ENCODE data around the gene VTN. TPM values are rescaled to one million over a fixed set of nuclear protein-coding genes. Genes with fewer than 3 reads are reported as not detected.
A peak's percentile ranks its signal among the peaks of the same experiment; 100 is the strongest.

Gene VTN
- total and polyA plus RNA-seq, 2 donors (not counting 1 experiment from before 2014, with no cell fraction given) = 0.34 to 0.36 TPM

- intact Hi-C loops (cut with micrococcal nuclease) = loop anchor here (1.0 to 5.0 kb wide), 5 partner anchors 15 to 982 kb away; partner anchors contain the start of genes PIGS, POLDIP2, SARM1 and TMEM97
- no peak for DNase-seq
- no peaks in the 10 kb centered on the region for H3K27me3 ChIP-seq (replicated peaks in 1 of 4; ENCODE audit: control extremely low read depth in 1 of 4, control insufficient read depth in 3 of 4, insufficient read depth in 4 of 4, low read length in 3 of 4)
These were observed 35.4 kb downstream of the VTN start for GRCh38 chr17:28334666-28335200.

More at GRCh38 chr17:28334666-28335200, 35.4 kb downstream of the VTN start:
- Histone ChIP-seq H3K79me2 (ENCODE audit: control insufficient read depth, insufficient read depth, low read length) (peaks cover 76% of the 10 kb centered on the region), H3K9me3 (ENCODE audit: control extremely low read depth in 1 of 3, control insufficient read depth in 2 of 3, insufficient read depth in 1 of 3, low read length in 2 of 3) (no peaks in the 10 kb centered on the region), H3K27ac (ENCODE audit: low read length in 2 of 2) (peak overlapping the region; percentile 82 to 95), H3K4me1 (ENCODE audit: control insufficient read depth in 2 of 2, insufficient read depth in 2 of 2, low read length in 2 of 2) (peaks cover 19 to 24% of the 10 kb centered on the region in 2 donors), H3K4me3 (ENCODE audit: control extremely low read depth in 1 of 5, extremely low read depth in 1 of 5, insufficient read depth in 1 of 5, low read depth in 2 of 5, low read length in 4 of 5) (peak overlapping the region; percentile 72 to 89 (median 82)), H3K4me2 (replicated peaks; ENCODE audit: low read depth, low read length, poor library complexity, severe bottlenecking) (peak overlapping the region; percentile 82), H3K36me3 (replicated peaks in 1 of 2; ENCODE audit: control extremely low read depth in 1 of 2, control insufficient read depth in 1 of 2, extremely low read depth in 1 of 2, insufficient read depth in 2 of 2, low read length in 1 of 2) (peaks cover 0 to 22% of the 10 kb centered on the region in 2 experiments), H4K20me1 (ENCODE audit: control insufficient read depth, insufficient read depth, low read length, poor library complexity, severe bottlenecking) (peaks cover 24% of the 10 kb centered on the region), H3K9ac (ENCODE audit: low read length) (peak overlapping the region; percentile 87), H2AFZ (ENCODE audit: insufficient read depth, low read depth, low read length, poor library complexity, severe bottlenecking) (peak overlapping the region; percentile 90)
- ChIA-PET CTCF (interaction anchor here (1.0 to 2.1 kb wide), 8 partner anchors 16 to 618 kb away, joined by 3 to 14 read pairs (median 6); partner anchors contain the start of genes POLDIP2, SARM1 and TMEM97), POLR2A (interaction anchor here (0.6 to 2.1 kb wide), 5 partner anchors 16 to 529 kb away, joined by 3 to 25 read pairs (median 5); partner anchors contain the start of genes POLDIP2 and TMEM97)
- TF ChIP-seq CTCF (IDR thresholded peaks at IDR 0.05) (no peak), EZH2 (IDR thresholded peaks at IDR 0.05; ENCODE audit: borderline replicate concordance, insufficient read depth, low read depth, low read length, poor library complexity, severe bottlenecking) (no peak)
- ATAC-seq (ENCODE audit: low read depth) = no peak
- Mint-ChIP-seq H3K9me3 (ENCODE audit: insufficient read depth) (no peaks in the 10 kb centered on the region), H3K27me3 (no peaks in the 10 kb centered on the region), H3K4me1 (peaks cover 35% of the 10 kb centered on the region), H3K27ac (peak overlapping the region; percentile 91), H3K4me3 (peak overlapping the region; percentile 93)
- WGBS (ENCODE audit: insufficient coverage) = 15% methylated on average over 18 of the region's 18 CpGs
